ENCODE measurements around the gene NAP1L4.
A peak's percentile ranks its signal among the peaks of the same experiment; 100 is the strongest.

The NAP1L4 gene

GRCh38 chr11:2992234-2992996, at the start of gene NAP1L4:
NAP1L4 (minus strand) TSS chr11:2992329; CDS start chr11:2979220, 13,109 bp downstream.
- no peak for TF ChIP-seq CTCF (IDR thresholded peaks at IDR 0.05; ENCODE audit: low read depth, low read length)
- peak; percentile 86 for DNase-seq (ENCODE audit: extremely low read depth, low read depth)

- DNase-seq (ENCODE audit: extremely low read depth, low read depth) = no peak
- no peak for TF ChIP-seq CTCF (IDR thresholded peaks at IDR 0.05; ENCODE audit: low read depth, low read length)
Observed at GRCh38 chr11:3040881-3041280, 48.8 kb upstream of the NAP1L4 start.

GRCh38 chr11:3037945-3038271, 45.8 kb upstream of the NAP1L4 start:
- DNase-seq (ENCODE audit: extremely low read depth, low read depth) = no peak
- no peak for TF ChIP-seq CTCF (IDR thresholded peaks at IDR 0.05; ENCODE audit: low read depth, low read length)

GRCh38 chr11:3037040-3037944, 45.2 kb upstream of the NAP1L4 start:
- no peak for DNase-seq (ENCODE audit: extremely low read depth, low read depth)
- TF ChIP-seq CTCF (IDR thresholded peaks at IDR 0.05; ENCODE audit: low read depth, low read length) = peak; percentile 79

- no peak for DNase-seq (ENCODE audit: extremely low read depth, low read depth)
- TF ChIP-seq CTCF (IDR thresholded peaks at IDR 0.05; ENCODE audit: low read depth, low read length) = no peak
Observed at GRCh38 chr11:3036419-3036818, 44.3 kb upstream of the NAP1L4 start.

GRCh38 chr11:3035333-3035732, 43.2 kb upstream of the NAP1L4 start:
- DNase-seq (ENCODE audit: extremely low read depth, low read depth) = no peak
- no peak for TF ChIP-seq CTCF (IDR thresholded peaks at IDR 0.05; ENCODE audit: low read depth, low read length)

Measured in AG09319 (cell line).